Subcutaneous adipose tissue (tissue), 4 donors: ENCODE results near the gene CDH24. TPM values are rescaled to one million over a fixed set of nuclear protein-coding genes. Genes with fewer than 3 reads are reported as not detected.

Experiments
- total RNA-seq, 4 donors: library from RNA; depleted of rRNA; stranded (reverse); fragments of >200 nt; gene quantifications; one replicate each; pipeline ENCODE4 v1.1.0, GENCODE V29; 2016
- TF ChIP-seq, protein P1 (sequence below): fragments of 450-650 bp; IDR thresholded peaks from one replicate; pipeline ENCODE4 v1.5.1; 2016; ENCODE audit warnings: low read depth, mild to moderate bottlenecking, control low read depth, antibody characterized with exemption, moderate library complexity

CDH24 gene
- total RNA-seq, 4 donors from 2014 or later = 1.5 to 4.1 (median 1.8) TPM

- TF ChIP-seq, protein P1, sequence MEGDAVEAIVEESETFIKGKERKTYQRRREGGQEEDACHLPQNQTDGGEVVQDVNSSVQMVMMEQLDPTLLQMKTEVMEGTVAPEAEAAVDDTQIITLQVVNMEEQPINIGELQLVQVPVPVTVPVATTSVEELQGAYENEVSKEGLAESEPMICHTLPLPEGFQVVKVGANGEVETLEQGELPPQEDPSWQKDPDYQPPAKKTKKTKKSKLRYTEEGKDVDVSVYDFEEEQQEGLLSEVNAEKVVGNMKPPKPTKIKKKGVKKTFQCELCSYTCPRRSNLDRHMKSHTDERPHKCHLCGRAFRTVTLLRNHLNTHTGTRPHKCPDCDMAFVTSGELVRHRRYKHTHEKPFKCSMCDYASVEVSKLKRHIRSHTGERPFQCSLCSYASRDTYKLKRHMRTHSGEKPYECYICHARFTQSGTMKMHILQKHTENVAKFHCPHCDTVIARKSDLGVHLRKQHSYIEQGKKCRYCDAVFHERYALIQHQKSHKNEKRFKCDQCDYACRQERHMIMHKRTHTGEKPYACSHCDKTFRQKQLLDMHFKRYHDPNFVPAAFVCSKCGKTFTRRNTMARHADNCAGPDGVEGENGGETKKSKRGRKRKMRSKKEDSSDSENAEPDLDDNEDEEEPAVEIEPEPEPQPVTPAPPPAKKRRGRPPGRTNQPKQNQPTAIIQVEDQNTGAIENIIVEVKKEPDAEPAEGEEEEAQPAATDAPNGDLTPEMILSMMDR = no peak
Measured at GRCh38 chr14:23033251-23033727, 24.0 kb downstream of the CDH24 start.

DNA sequence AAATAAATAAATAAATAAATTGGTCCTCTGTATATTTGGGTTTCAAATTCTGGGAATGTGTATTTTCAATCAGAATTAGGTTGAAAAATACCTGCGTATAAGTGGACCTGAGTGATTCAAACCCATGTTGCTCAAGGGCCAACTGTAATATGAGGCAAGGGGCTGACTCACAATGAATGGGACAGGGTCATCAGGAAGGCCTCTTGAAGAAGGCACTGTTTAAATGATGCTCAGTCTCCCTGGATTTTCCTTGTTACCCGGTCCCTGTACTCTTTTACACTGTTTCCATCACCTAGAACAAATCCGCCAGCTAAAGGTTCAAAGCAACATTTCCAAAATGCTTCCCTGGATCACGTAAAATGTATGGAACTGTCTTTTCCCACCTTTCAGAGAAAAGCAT, 26.4 kb downstream of the CDH24 start:
- TF ChIP-seq, protein P1 = no peak

- TF ChIP-seq, protein P1 = no peak
Measured at GRCh38 chr14:23028799-23029198, 28.5 kb downstream of the CDH24 start.

GRCh38 chr14:23025151-23025814, 32.0 kb downstream of the CDH24 start:
- TF ChIP-seq, protein P1 = no peak

GRCh38 chr14:23024612-23025075, 32.7 kb downstream of the CDH24 start:
- TF ChIP-seq, protein P1 = no peak

- TF ChIP-seq, protein P1 = no peak
Measured at GRCh38 chr14:23023795-23024152, 33.5 kb downstream of the CDH24 start.

DNA sequence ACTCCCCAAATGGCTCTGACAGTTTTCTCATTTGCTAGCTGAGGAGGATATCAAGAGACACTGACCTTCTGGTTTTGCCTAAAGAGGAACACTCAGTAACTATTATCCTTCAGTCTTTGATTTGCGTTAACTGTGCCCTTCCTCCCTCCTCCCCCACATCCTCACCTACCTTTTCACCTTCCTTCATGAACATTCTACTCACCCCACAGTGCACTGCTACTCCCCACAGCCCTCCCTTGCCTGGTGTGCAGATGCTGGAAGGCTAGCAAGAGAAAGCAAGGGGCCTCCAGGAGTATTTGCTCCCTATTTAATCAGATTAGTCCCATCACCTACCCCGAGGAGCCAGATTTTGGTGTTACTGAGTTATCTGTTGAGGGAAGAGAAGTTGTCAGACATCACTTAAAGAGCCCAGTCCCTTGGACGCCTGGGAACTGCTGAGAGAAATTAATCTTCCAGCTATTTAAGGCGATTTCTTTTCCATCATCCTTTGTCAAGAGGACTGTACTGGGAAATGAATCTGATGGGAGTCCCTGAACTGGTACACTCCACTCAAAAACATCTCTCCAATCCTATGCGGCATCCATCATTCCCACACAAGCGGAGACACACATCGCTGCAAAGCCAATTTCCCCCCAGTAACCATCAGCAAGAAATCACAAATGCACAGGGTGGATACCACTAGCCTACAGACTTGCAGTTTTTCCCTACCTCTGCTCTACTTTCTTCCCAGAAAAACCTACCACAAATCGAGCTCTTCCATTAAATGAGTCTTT, 34.1 kb downstream of the CDH24 start:
- TF ChIP-seq, protein P1 = no peak
